HCT116 (cell line): Measurements from ENCODE around the gene OST4. TPM values are rescaled to one million over a fixed set of nuclear protein-coding genes. Genes with fewer than 3 reads are reported as not detected.

Experiments used
- ATAC-seq: fragments of 200-7000 bp; cut with Tn5 transposase; 2 replicates; pipeline ENCODE4 v1.9.1; 2020; ENCODE audit warnings: mild to moderate bottlenecking, moderate library complexity
- BruUV-seq: library from RNA; stranded (reverse); fragments of 400-500 nt; replicated peaks from 2 replicates; lab custom pipeline; 2021; lab: Mats Ljungman, UMichigan
- CTCF ChIA-PET: fragments of 300-600 bp; sonication (Branson Sonifier 250); formaldehyde crosslinking; loops from one replicate; lab custom pipeline; 2021; ENCODE audit warnings: antibody characterized with exemption; lab: Charles Lee
- POLR2A ChIA-PET: fragments of 300-600, 350-600 bp; sonication (Branson Sonifier 250); formaldehyde crosslinking; loops from one replicate; lab custom pipeline; 2021; ENCODE audit warnings: antibody characterized with exemption; lab: Charles Lee
- RAD21 ChIA-PET, 2 experiments: fragments of 300-600 bp; sonication (Branson Sonifier 250); formaldehyde crosslinking; loops; one replicate each; lab custom pipeline; 2023; ENCODE audit warnings: low total read pairs in 2 of 2; ENCODE audit not compliant: uncharacterized antibody in 2 of 2, unreplicated experiment in 2 of 2, low non-redundant PET in 1 of 2; lab: Charles Lee
- DNase-seq: peaks from one replicate; pipeline ENCODE4 v3.0.0-alpha.2; 2010; ENCODE audit warnings: low read depth, low spot score
- H2AFZ ChIP-seq: fragments of 200-600 bp; shearing (Covaris generic), sonication (generic); 2 replicates; pipeline ENCODE4 v1.6.1; 2017; ENCODE audit warnings: low read depth, mixed run types, mixed read lengths, antibody characterized with exemption, low read length; ENCODE audit not compliant: poor library complexity, severe bottlenecking
- H3K27ac ChIP-seq: 2 replicates; pipeline ENCODE4 v1.5.1; 2012; ENCODE audit warnings: low read depth, low read length
- H3K27me3 ChIP-seq: fragments of 200-600 bp; sonication (generic); 2 replicates; pipeline ENCODE4 v1.6.1; 2016; ENCODE audit warnings: mixed run types, low read length, mixed read lengths; ENCODE audit not compliant: insufficient read depth
- H3K36me3 ChIP-seq, 2 experiments: fragments of 200-500 bp in 1 of 2; fragments of 200-600 bp in 1 of 2; sonication (Bioruptor generic) in 1 of 2; sonication (generic) in 1 of 2; 2 replicates each; pipeline versions ENCODE4 v1.5.1 to v1.6.1; 2014 to 2016; ENCODE audit warnings: low read length in 2 of 2, inconsistent platforms in 1 of 2, mixed read lengths in 1 of 2, mixed run types in 1 of 2; ENCODE audit not compliant: insufficient read depth in 2 of 2, control insufficient read depth in 1 of 2
- H3K4me1 ChIP-seq, 2 experiments: fragments of 200-600 bp in 1 of 2; sonication (generic) in 1 of 2; 2 replicates each; pipeline versions ENCODE4 v1.5.1 to v1.6.1; 2012 to 2017; ENCODE audit warnings: low read length in 2 of 2, inconsistent platforms in 1 of 2, mild to moderate bottlenecking in 1 of 2, mixed read lengths in 1 of 2, mixed run types in 1 of 2, moderate library complexity in 1 of 2; ENCODE audit not compliant: insufficient read depth in 2 of 2, control insufficient read depth in 1 of 2
- H3K4me2 ChIP-seq: fragments of 200-600 bp; sonication (generic); 2 replicates; pipeline ENCODE4 v1.6.1; 2017; ENCODE audit warnings: mixed run types, low read length, mixed read lengths
- H3K4me3 ChIP-seq, 2 experiments: fragments of 200-600 bp in 1 of 2; sonication (generic) in 1 of 2; replicated peaks in 1 of 2; 2 replicates each; pipeline ENCODE4 v1.5.1; 2011 to 2016; ENCODE audit warnings: low read length in 2 of 2, control low read depth in 1 of 2, low read depth in 1 of 2, mild to moderate bottlenecking in 1 of 2, mixed read lengths in 1 of 2, mixed run types in 1 of 2
- H3K79me2 ChIP-seq: fragments of 200-600 bp; sonication (generic); 2 replicates; pipeline ENCODE4 v1.6.1; 2017; ENCODE audit warnings: mild to moderate bottlenecking, mixed run types, low read length, moderate library complexity, mixed read lengths; ENCODE audit not compliant: insufficient read depth
- H3K9ac ChIP-seq: fragments of 200-600 bp; sonication (generic); 2 replicates; pipeline ENCODE4 v1.6.1; 2016; ENCODE audit warnings: low read length, mixed read lengths
- H3K9me2 ChIP-seq: fragments of 200-600 bp; sonication (generic), shearing (Covaris generic); 2 replicates; pipeline ENCODE4 v1.6.1; 2017; ENCODE audit warnings: mixed run types, mild to moderate bottlenecking, moderate library complexity; ENCODE audit not compliant: insufficient read depth
- H3K9me3 ChIP-seq, 2 experiments: fragments of 200-500 bp in 1 of 2; fragments of 200-600 bp in 1 of 2; sonication (Bioruptor generic) in 1 of 2; sonication (generic) in 1 of 2; 2 replicates each; pipeline ENCODE4 v1.6.1; 2014 to 2017; ENCODE audit warnings: low read length in 2 of 2, mixed read lengths in 2 of 2, inconsistent platforms in 1 of 2, low read depth in 1 of 2, mild to moderate bottlenecking in 1 of 2, mixed run types in 1 of 2, moderate library complexity in 1 of 2; ENCODE audit not compliant: control insufficient read depth in 1 of 2, insufficient read depth in 1 of 2
- H4K20me1 ChIP-seq: fragments of 200-600 bp; sonication (generic), shearing (Covaris generic); 2 replicates; pipeline ENCODE4 v1.6.1; 2017; ENCODE audit warnings: mixed run types, mild to moderate bottlenecking, moderate library complexity; ENCODE audit not compliant: insufficient read depth
- CEBPB ChIP-seq: IDR thresholded peaks from 2 replicates; pipeline ENCODE4 v1.6.1; 2012; ENCODE audit warnings: low read depth
- JUND ChIP-seq: IDR thresholded peaks from 2 replicates; pipeline ENCODE4 v1.6.1; 2012
- POLR2A ChIP-seq: IDR thresholded peaks from 2 replicates; pipeline ENCODE4 v1.7.0; 2011; ENCODE audit warnings: borderline replicate concordance; ENCODE audit not compliant: insufficient read depth, insufficient read length; ENCODE audit errors: extremely low read depth
- RAD21 ChIP-seq: IDR thresholded peaks from 2 replicates; pipeline ENCODE4 v1.6.1; 2012; ENCODE audit warnings: low read depth, mild to moderate bottlenecking
- SIN3A ChIP-seq: IDR thresholded peaks from 2 replicates; pipeline ENCODE4 v1.6.1; 2012; ENCODE audit warnings: low read depth
- SP1 ChIP-seq: IDR thresholded peaks from 2 replicates; pipeline ENCODE4 v1.6.1; 2012; ENCODE audit warnings: low read depth
- SRF ChIP-seq: IDR thresholded peaks from 2 replicates; pipeline ENCODE4 v1.6.1; 2012; ENCODE audit warnings: low read depth
- YY1 ChIP-seq: IDR thresholded peaks from 2 replicates; pipeline ENCODE4 v1.6.1; 2011; ENCODE audit warnings: low read length, low read depth, moderate library complexity, mild to moderate bottlenecking; ENCODE audit not compliant: insufficient replicate concordance; ENCODE audit errors: extremely low read depth
- intact Hi-C: fragments of 100-400 bp; cut with micrococcal nuclease; formaldehyde crosslinking; loops from 2 replicates; pipeline ENCODE4 v1.10.0; 2022
- total RNA-seq: library from RNA; stranded (reverse); gene quantifications from one replicate; pipeline ENCODE4 v1.2.1, GENCODE V29; 2021; ENCODE audit not compliant: unreplicated experiment
- TF ChIP-seq, protein P1 (sequence below): IDR thresholded peaks from 2 replicates; pipeline ENCODE4 v1.6.1; 2012
- TF ChIP-seq, protein P2 (sequence below): IDR thresholded peaks from 2 replicates; pipeline ENCODE4 v1.6.1; 2012
- TF ChIP-seq, protein P3 (sequence below), 3 experiments: fragments of 200-600 bp in 1 of 3; sonication (generic) in 1 of 3; IDR thresholded peaks in 2 of 3; conservative IDR thresholded peaks in 1 of 3; 2 replicates each; pipeline ENCODE4 v1.5.1; 2012 to 2017; ENCODE audit warnings: low read depth in 2 of 3, low read length in 2 of 3, antibody characterized with exemption in 1 of 3, borderline replicate concordance in 1 of 3, control low read depth in 1 of 3, mild to moderate bottlenecking in 1 of 3, mixed read lengths in 1 of 3, mixed run types in 1 of 3, moderate library complexity in 1 of 3; ENCODE audit not compliant: insufficient read depth in 1 of 3

The OST4 gene
- total RNA-seq, 1 experiment from 2014 or later = 187 TPM

DNA sequence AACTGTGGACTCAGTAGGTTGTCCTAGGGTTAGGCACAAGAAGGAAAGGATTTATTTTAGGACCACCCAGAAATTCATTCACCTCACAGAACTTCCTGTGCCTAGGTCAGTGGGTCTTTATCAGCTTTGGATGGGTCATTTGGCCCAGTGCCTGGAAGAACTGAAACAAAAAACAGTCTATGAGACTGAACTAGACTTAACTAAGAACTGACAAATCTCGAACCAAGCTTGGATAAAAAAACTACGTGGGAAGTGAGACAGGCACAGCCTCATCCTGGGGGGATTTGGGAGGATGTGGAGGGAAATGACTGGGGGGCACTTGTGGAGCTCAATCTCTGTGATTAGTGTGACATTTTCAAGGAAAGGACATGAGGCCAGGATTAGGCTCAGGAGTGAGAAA, 2.3 kb upstream of the OST4 start:
- Histone ChIP-seq H3K79me2 (peaks cover 26% of the 10 kb centered on the region), H3K36me3 (peaks cover 5 to 14% of the 10 kb centered on the region in 2 experiments; a peak in 2 of 4 replicates), H3K4me3 (no peak overlapping the region), H3K9me3 (no peaks in the 10 kb centered on the region), H3K27ac (no peak overlapping the region), H3K27me3 (no peaks in the 10 kb centered on the region), H3K9ac (no peak overlapping the region), H2AFZ (no peak overlapping the region), H4K20me1 (no peaks in the 10 kb centered on the region), H3K4me1 (peaks cover 7 to 18% of the 10 kb centered on the region in 2 experiments), H3K4me2 (no peak overlapping the region), H3K9me2 (no peaks in the 10 kb centered on the region)
- intact Hi-C loops = no loop called here
- ChIA-PET POLR2A (interaction anchor here (0.8 kb wide), 1 partner anchor 40 kb away, joined by 5 read pairs; no protein-coding TSS in a partner anchor), RAD21 (no interaction called here), CTCF (interaction anchor here (0.6 kb wide), 1 partner anchor 229 kb away, joined by 6 read pairs; no protein-coding TSS in a partner anchor)
- ATAC-seq = no peak
- no peak for DNase-seq
- TF ChIP-seq, protein P1, sequence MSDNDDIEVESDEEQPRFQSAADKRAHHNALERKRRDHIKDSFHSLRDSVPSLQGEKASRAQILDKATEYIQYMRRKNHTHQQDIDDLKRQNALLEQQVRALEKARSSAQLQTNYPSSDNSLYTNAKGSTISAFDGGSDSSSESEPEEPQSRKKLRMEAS = no peak
- TF ChIP-seq, protein P2, sequence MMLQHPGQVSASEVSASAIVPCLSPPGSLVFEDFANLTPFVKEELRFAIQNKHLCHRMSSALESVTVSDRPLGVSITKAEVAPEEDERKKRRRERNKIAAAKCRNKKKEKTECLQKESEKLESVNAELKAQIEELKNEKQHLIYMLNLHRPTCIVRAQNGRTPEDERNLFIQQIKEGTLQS = no peak
- no peak for TF ChIP-seq SIN3A
- no TSS peak for BruUV-seq

DNA sequence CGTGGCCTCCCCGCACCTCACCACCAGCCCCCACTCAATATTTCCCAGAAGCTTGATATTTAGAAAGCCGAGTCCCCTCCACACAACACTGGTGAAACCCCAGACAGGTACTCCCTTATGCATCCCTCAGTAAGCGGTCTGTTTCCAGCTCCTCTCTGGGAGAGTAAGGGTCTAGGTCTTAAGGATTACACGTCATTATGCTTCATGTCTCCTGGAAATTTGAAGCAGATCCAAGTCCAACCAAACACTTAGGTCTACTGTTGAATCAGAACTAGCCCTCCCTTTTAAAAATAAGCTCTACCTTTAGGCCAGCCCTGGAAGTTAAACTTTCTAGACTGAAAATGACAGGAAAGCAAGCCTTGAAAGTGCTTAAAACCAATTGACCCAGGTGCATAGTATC, 1.5 kb upstream of the OST4 start:
- Histone ChIP-seq H2AFZ (no peak overlapping the region), H3K4me2 (no peak overlapping the region), H3K4me3 (no peak overlapping the region), H3K9ac (no peak overlapping the region), H3K36me3 (peaks cover 9 to 16% of the 10 kb centered on the region in 2 experiments; a peak in 2 of 4 replicates), H4K20me1 (no peaks in the 10 kb centered on the region), H3K4me1 (peaks cover 7 to 18% of the 10 kb centered on the region in 2 experiments), H3K27me3 (no peaks in the 10 kb centered on the region), H3K27ac (no peak overlapping the region), H3K9me3 (no peaks in the 10 kb centered on the region), H3K9me2 (no peaks in the 10 kb centered on the region), H3K79me2 (peaks cover 32% of the 10 kb centered on the region)
- BruUV-seq = no TSS peak
- POLR2A ChIA-PET = no interaction called here
- DNase-seq = no peak
- intact Hi-C loops = no loop called here
- TF ChIP-seq, protein P3, sequence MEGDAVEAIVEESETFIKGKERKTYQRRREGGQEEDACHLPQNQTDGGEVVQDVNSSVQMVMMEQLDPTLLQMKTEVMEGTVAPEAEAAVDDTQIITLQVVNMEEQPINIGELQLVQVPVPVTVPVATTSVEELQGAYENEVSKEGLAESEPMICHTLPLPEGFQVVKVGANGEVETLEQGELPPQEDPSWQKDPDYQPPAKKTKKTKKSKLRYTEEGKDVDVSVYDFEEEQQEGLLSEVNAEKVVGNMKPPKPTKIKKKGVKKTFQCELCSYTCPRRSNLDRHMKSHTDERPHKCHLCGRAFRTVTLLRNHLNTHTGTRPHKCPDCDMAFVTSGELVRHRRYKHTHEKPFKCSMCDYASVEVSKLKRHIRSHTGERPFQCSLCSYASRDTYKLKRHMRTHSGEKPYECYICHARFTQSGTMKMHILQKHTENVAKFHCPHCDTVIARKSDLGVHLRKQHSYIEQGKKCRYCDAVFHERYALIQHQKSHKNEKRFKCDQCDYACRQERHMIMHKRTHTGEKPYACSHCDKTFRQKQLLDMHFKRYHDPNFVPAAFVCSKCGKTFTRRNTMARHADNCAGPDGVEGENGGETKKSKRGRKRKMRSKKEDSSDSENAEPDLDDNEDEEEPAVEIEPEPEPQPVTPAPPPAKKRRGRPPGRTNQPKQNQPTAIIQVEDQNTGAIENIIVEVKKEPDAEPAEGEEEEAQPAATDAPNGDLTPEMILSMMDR (IDR thresholded peaks at IDR 0.05 in 2 of 3, conservative IDR thresholded peaks at IDR 0.05 in 1 of 3; ENCODE audit: borderline replicate concordance in 1 of 3, insufficient read depth in 1 of 3, low read depth in 2 of 3, low read length in 2 of 3) = no peak
- TF ChIP-seq JUND (no peak), SP1 (no peak), YY1 (no peak), POLR2A (no peak), SRF (no peak), RAD21 (no peak), CEBPB (no peak)
- TF ChIP-seq, protein P1 = no peak
- TF ChIP-seq, protein P2 = no peak
- RAD21 ChIA-PET = no interaction called here
- CTCF ChIA-PET = interaction anchor here (1.2 kb wide), 1 partner anchor 8 kb away, joined by 6 read pairs; no protein-coding TSS in a partner anchor
- ATAC-seq = no peak
